ENCODE measurements around the gene NEU2.

- no peak for TF ChIP-seq CTCF (conservative IDR thresholded peaks at IDR 0.05 in 1 of 2, IDR thresholded peaks at IDR 0.05 in 1 of 2; ENCODE audit: extremely low read depth in 1 of 2, insufficient read depth in 1 of 2, low read depth in 1 of 2, low read length in 2 of 2)
- TF ChIP-seq EZH2 (IDR thresholded peaks at IDR 0.05; ENCODE audit: borderline replicate concordance, low read length) = no peak
These were observed 19.4 kb upstream of the NEU2 start, which contains the start of gene NGEF for GRCh38 chr2:233013027-233013461.

Data from mammary epithelial cell (primary cell).